Endothelial cell of umbilical vein (primary cell): ENCODE data around the gene MYOZ3. TPM values are rescaled to one million over a fixed set of nuclear protein-coding genes. Genes with fewer than 3 reads are reported as not detected.
A peak's percentile ranks its signal among the peaks of the same experiment; 100 is the strongest.

Experiments
- BruUV-seq: library from RNA; stranded (reverse); fragments of 400-500 nt; replicated peaks from 2 replicates; lab custom pipeline; 2021; lab: Mats Ljungman, UMichigan
- CTCF ChIA-PET: fragments of 300-600, 350-600 bp; sonication (Branson Sonifier 250); formaldehyde crosslinking; loops from one replicate; lab custom pipeline; 2021; ENCODE audit warnings: antibody characterized with exemption, inconsistent platforms; lab: Charles Lee
- POLR2A ChIA-PET: fragments of 300-600, 350-600 bp; sonication (Branson Sonifier 250); formaldehyde crosslinking; loops from one replicate; lab custom pipeline; 2021; ENCODE audit warnings: antibody characterized with exemption, inconsistent platforms; lab: Charles Lee
- DNase-seq: peaks from one replicate; pipeline ENCODE4 v3.0.0-alpha.2; 2011; ENCODE audit warnings: low read depth, low spot score
- FAIRE-seq: peaks from 2 replicates; lab custom pipeline; 2011; peaks lifted over from hg19 to GRCh38; lab: Jason Lieb, UNC
- H2AFZ ChIP-seq: 2 replicates; pipeline ENCODE4 v1.6.0; 2012; ENCODE audit warnings: low read depth, low read length, control low read depth, inconsistent platforms
- H3K27ac ChIP-seq: 2 replicates; pipeline ENCODE4 v1.5.1; 2011; ENCODE audit warnings: low read depth, mild to moderate bottlenecking, control low read depth, low read length, moderate library complexity; ENCODE audit not compliant: insufficient read depth
- H3K27me3 ChIP-seq, 2 experiments: 2 replicates each; pipeline versions ENCODE4 v1.6.0 to v1.6.1; 2011; ENCODE audit warnings: low read length in 2 of 2, mixed read lengths in 1 of 2; ENCODE audit not compliant: control insufficient read depth in 2 of 2, insufficient read depth in 2 of 2
- H3K36me3 ChIP-seq, 2 experiments: 2 replicates in 1 of 2; 3 replicates in 1 of 2; pipeline ENCODE4 v1.5.1; 2011; ENCODE audit warnings: low read length in 2 of 2, mild to moderate bottlenecking in 1 of 2, moderate library complexity in 1 of 2; ENCODE audit not compliant: control insufficient read depth in 2 of 2, insufficient read depth in 2 of 2; ENCODE audit errors: extremely low read depth in 1 of 2
- H3K4me1 ChIP-seq: 3 replicates; pipeline ENCODE4 v1.5.1; 2011; ENCODE audit warnings: mild to moderate bottlenecking, low read length; ENCODE audit not compliant: control insufficient read depth, insufficient read depth; ENCODE audit errors: extremely low read depth
- H3K4me2 ChIP-seq: 2 replicates; pipeline ENCODE4 v1.6.1; 2011; ENCODE audit warnings: low read length, control low read depth, mixed read lengths; ENCODE audit not compliant: insufficient read depth
- H3K4me3 ChIP-seq, 3 experiments: fragments of 200-600 bp in 1 of 3; sonication (generic), shearing (Covaris generic) in 1 of 3; replicated peaks in 1 of 3; 2 replicates each; pipeline ENCODE4 v1.5.1; 2011 to 2016; ENCODE audit warnings: control low read depth in 3 of 3, low read length in 3 of 3, mild to moderate bottlenecking in 2 of 3, inconsistent platforms in 1 of 3, low read depth in 1 of 3, moderate library complexity in 1 of 3; ENCODE audit not compliant: insufficient read depth in 1 of 3
- H3K79me2 ChIP-seq: 2 replicates; pipeline ENCODE4 v1.6.0; 2012; ENCODE audit warnings: low read length, inconsistent platforms; ENCODE audit not compliant: control insufficient read depth, insufficient read depth
- H3K9ac ChIP-seq: replicated peaks from 2 replicates; pipeline ENCODE3; 2011; ENCODE audit warnings: low read length, control low read depth; ENCODE audit not compliant: insufficient read depth; ENCODE audit errors: extremely low read depth
- H3K9me1 ChIP-seq: replicated peaks from 3 replicates; pipeline ENCODE4 v1.6.0; 2011; ENCODE audit warnings: mild to moderate bottlenecking, low read length; ENCODE audit not compliant: control insufficient read depth, insufficient read depth; ENCODE audit errors: extremely low read depth
- H3K9me3 ChIP-seq: replicated peaks from 2 replicates; pipeline ENCODE4 v1.5.1; 2012; ENCODE audit warnings: low read length, inconsistent platforms; ENCODE audit not compliant: control insufficient read depth, insufficient read depth
- H4K20me1 ChIP-seq: replicated peaks from 2 replicates; pipeline ENCODE3; 2011; ENCODE audit warnings: mild to moderate bottlenecking, low read length; ENCODE audit not compliant: control insufficient read depth, insufficient read depth; ENCODE audit errors: extremely low read depth
- EZH2 ChIP-seq: IDR thresholded peaks from 2 replicates; pipeline ENCODE4 v1.6.1; 2012; ENCODE audit warnings: borderline replicate concordance, low read depth, mild to moderate bottlenecking, moderate library complexity, low read length, inconsistent platforms; ENCODE audit not compliant: severe bottlenecking
- FOS ChIP-seq: IDR thresholded peaks from 2 replicates; pipeline ENCODE4 v1.6.1; 2011; ENCODE audit warnings: mild to moderate bottlenecking, low read length, moderate library complexity, borderline replicate concordance; ENCODE audit not compliant: insufficient read depth
- MYC ChIP-seq: IDR thresholded peaks from one replicate; pipeline ENCODE4 v1.6.1; 2011; ENCODE audit warnings: mild to moderate bottlenecking, low read depth, low read length
- POLR2A ChIP-seq: IDR thresholded peaks from 2 replicates; pipeline ENCODE4 v1.6.1; 2012; ENCODE audit warnings: low read depth, mild to moderate bottlenecking, control low read depth, low read length
- POLR2AphosphoS5 ChIP-seq: IDR thresholded peaks from 2 replicates; pipeline ENCODE4 v1.6.1; 2012; ENCODE audit warnings: low read depth, mild to moderate bottlenecking, control low read depth, low read length, moderate library complexity; ENCODE audit not compliant: insufficient read depth
- dilution Hi-C: fragments of 300-500 bp; cut with MboI; formaldehyde crosslinking; loops from one replicate; pipeline ENCODE4 v1.15.0; 2019; ENCODE audit warnings: low sequenced_read_pairs; ENCODE audit not compliant: extremely low pct_ligation_motif_present
- intact Hi-C: fragments of 100-400 bp; cut with micrococcal nuclease; formaldehyde crosslinking; loops from one replicate; pipeline ENCODE4 v1.10.0; 2022
- polyA plus RNA-seq, 4 experiments: library from polyadenylated mRNA; depleted of rRNA in 3 of 4; stranded (reverse) in 3 of 4; unstranded in 1 of 4; fragments of >200 nt; gene quantifications; 2 replicates each; pipeline versions ENCODE4 v1.2.1 to v1.2.3, GENCODE V29; 2011 to 2012; ENCODE audit warnings: missing spikeins in 1 of 4
- total RNA-seq: library from RNA; stranded (reverse); gene quantifications from 2 replicates; pipeline ENCODE4 v1.2.3, GENCODE V29; 2021

Gene MYOZ3
- total and polyA plus RNA-seq, 2 donors (not counting 3 experiments of a cell fraction or from before 2014, with no cell fraction given) = 0.43 to 1.1 TPM

DNA sequence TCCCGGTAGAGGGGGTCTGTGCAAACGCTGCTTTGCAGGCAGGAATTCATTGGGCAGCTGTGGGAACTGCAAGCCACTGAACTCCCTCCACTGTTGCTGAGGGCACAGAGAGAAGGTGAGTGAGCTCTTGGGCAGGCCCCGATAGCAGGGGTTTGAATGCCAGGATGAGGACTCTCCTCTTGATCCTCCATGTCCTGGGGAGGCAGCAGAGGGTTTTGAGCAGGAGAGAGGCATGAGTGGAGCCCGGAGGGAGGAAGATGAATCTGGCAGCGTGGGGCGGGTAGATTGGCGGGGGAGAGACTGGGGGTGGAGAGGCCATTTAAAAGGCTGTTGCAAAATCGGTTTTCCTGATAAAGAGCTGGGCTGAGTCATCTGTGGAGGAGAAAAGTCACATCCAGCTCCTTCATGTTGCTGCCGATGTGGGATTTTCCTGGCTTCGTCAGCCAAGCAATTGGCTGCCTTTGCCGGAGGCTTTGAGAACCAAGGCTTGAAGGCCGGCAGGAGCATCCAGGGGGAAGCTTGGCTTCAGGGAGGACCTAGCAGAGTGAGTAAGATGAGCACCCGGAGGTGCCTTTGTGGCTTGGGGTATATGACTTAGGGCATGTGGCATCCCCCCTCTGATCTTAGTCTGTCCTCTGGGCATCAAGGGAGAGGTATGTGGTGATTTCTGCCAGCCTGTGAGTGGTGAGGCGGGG, 20.6 kb upstream of the MYOZ3 start, which contains the start of gene SYNPO:
SYNPO (plus strand) TSS at position 350 of the 695 bp plus-strand sequence. CDS start 7,616 bp downstream, outside the sequence.
- Histone ChIP-seq H4K20me1 (no peaks in the 10 kb centered on the region), H3K9ac (peak within 1 kb of the TSS; percentile 98), H3K27me3 (no peaks in the 10 kb centered on the region), H3K4me1 (peaks cover 82% of the 10 kb centered on the region), H3K9me3 (no peaks in the 10 kb centered on the region), H3K27ac (peak within 1 kb of the TSS; percentile 98), H3K4me3 (peak within 1 kb of the TSS; percentile 11 to 73 (median 60)), H3K9me1 (no peaks in the 10 kb centered on the region), H3K36me3 (peaks cover 0 to 4% of the 10 kb centered on the region in 2 experiments), H2AFZ (no peak within 1 kb of the TSS), H3K79me2 (peaks cover 35% of the 10 kb centered on the region), H3K4me2 (peak within 1 kb of the TSS; percentile 78)
- FAIRE-seq (no peak), DNase-seq (peak; percentile 88)
- ChIA-PET POLR2A (interaction anchor here (0.8 to 1.4 kb wide), 3 partner anchors 20 to 51 kb away, joined by 4 to 11 read pairs (median 5); no protein-coding TSS in a partner anchor), CTCF (interaction anchor here (0.7 to 6.8 kb wide), 9 partner anchors 12 to 123 kb away, joined by 3 to 52 read pairs (median 6); no protein-coding TSS in a partner anchor)
- dilution Hi-C loops = no loop called here
- TSS peak; percentile 95 for BruUV-seq
- peak; percentile 54 for TF ChIP-seq FOS
- peak; percentile 58 for TF ChIP-seq POLR2AphosphoS5
- peak; percentile 91 for TF ChIP-seq POLR2A
- no peak for TF ChIP-seq MYC
- no peak for TF ChIP-seq EZH2
- intact Hi-C loops = loop anchor here (1.0 to 2.0 kb wide), 5 partner anchors 21 to 190 kb away; no protein-coding TSS in a partner anchor
